GM18951 (cell line): ENCODE data around the gene FAM168B.

Experiments used
- POLR2A ChIP-seq: IDR thresholded peaks from 4 replicates; pipeline ENCODE4 v1.6.1; 2011; ENCODE audit warnings: mild to moderate bottlenecking; ENCODE audit not compliant: insufficient read length, insufficient read depth; ENCODE audit errors: extremely low read depth
- in situ Hi-C: fragments of 300-500 bp; cut with MboI; formaldehyde crosslinking; loops from one replicate; pipeline ENCODE4 v1.12.0; 2022; ENCODE audit warnings: low sequenced_read_pairs, mixed read lengths, inconsistent platforms; ENCODE audit not compliant: unreplicated experiment

Gene FAM168B

GRCh38 chr2:131055169-131056065 lies 37.8 kb downstream of the FAM168B start:
- in situ Hi-C loops, result no loop called here
- no peak for TF ChIP-seq POLR2A

GRCh38 chr2:131054488-131054887 lies 38.8 kb downstream of the FAM168B start:
- TF ChIP-seq POLR2A, result no peak
- in situ Hi-C loops, result no loop called here

DNA sequence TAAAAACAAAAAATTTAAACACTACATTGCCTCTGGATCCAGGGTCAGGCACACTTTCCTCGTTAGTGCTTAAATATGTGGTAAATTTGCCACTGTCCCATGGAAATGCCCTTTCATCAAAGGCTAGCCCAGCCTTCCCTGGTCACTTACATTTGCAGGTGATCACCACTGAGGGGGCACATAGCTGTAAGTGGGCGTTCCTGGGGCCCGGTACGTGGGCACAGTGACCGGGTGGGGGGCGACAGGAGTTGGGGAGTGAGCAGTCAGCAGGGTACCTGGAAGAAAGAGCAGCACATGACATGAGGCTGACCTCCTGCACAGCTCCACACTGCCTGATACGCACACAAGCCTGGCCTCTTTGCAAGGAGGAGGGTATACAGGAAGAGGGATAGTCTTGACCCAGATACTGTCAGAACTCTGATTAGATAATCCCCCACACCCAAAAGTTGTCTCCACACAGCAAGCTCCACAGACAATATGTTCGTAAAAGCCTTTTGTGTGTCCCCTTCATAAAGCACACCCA lies 40.5 kb downstream of the FAM168B start:
- no peak for TF ChIP-seq POLR2A
- in situ Hi-C loops, result no loop called here

DNA sequence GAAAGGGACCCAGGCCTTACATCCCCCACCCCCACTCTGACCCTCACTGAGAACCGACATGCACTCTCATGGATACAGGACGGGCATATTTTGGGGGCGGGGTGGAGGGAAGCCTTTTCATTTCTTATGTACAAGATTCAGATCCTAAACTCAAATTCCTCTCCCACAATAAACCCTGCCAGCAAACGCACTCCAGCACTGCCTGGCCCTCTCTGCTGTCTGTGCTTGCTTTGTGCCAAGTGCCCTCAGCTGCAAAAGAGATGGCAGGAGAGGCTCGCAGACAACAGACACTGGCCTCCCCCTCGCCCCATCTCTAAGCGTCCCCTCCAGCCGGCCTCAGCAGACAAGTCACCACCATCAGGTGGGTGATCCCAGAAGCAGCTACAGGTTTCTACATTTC lies 42.4 kb downstream of the FAM168B start:
- TF ChIP-seq POLR2A, result no peak
- in situ Hi-C loops, result no loop called here

DNA sequence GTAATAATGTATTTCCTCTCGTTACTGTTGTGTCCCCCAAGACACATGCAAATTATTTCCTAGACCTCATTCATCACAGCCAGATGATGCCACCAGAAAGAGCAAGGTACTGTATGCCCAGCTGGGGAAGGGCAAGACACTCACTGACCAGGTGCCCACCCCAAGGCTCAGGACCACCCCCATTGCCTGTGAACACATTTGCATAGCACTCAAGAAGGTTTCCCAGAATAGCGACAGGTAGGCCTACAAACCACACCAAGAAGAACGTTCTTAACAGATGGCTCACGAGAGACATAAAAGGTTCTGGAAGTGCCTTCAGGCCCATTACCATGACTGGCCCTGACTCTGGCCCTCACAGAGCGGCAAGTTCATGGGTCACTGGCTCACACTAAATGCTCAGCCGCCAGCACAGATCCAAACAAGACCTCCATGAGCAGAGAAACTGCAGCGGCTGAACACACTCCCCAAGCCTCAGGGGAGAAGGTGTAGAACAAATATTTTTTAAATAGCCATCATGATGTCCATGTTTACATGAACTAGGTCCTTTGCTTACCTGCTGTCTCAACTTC lies 44.0 kb downstream of the FAM168B start:
- no peak for TF ChIP-seq POLR2A
- in situ Hi-C loops, result no loop called here

- in situ Hi-C loops, result no loop called here
- TF ChIP-seq POLR2A, result no peak
These were observed 44.6 kb downstream of the FAM168B start for GRCh38 chr2:131048641-131049040.

- no peak for TF ChIP-seq POLR2A
- in situ Hi-C loops, result no loop called here
These were observed 45.2 kb downstream of the FAM168B start for GRCh38 chr2:131047920-131048560.

DNA sequence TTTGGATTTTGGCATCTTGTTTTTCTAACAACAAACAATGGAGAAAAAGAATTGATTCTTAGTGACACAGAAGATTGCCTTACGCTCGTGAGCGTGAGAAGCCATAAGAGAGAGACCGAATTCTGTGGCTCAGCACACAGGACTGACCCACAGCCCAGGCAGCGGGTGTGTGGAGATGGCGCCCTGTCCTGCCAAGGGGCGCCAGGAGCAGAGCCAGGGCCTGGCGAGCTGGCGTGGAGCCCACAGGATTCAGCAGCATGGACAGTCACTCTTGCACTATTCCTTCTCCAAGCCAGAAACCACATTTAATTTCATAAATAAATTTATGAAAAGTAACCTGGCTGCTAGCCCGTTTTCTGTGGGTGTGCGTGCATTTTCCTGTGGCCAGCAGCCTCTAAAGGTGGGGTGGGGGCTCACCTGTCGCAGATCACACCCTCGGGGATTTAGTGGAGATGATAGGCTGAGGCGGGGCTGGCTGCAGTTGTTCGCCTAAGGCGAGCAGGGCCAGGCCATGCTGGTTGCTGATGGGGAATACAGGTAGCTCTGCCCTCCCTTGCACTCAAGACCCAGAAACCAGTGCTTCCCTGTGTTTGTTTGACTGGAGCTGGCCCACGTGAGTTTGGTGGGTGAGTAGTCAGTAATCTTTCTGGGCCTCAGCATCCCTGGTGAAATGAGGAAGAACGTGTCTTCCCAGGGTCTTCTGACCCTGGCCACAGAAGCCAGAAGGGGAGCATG lies 46.2 kb downstream of the FAM168B start:
- TF ChIP-seq POLR2A, result no peak
- in situ Hi-C loops, result no loop called here

- no peak for TF ChIP-seq POLR2A
- in situ Hi-C loops, result no loop called here
These were observed 47.0 kb downstream of the FAM168B start for GRCh38 chr2:131046028-131046917.

- no peak for TF ChIP-seq POLR2A
- in situ Hi-C loops, result no loop called here
These were observed 47.8 kb downstream of the FAM168B start for GRCh38 chr2:131045286-131046027.

DNA sequence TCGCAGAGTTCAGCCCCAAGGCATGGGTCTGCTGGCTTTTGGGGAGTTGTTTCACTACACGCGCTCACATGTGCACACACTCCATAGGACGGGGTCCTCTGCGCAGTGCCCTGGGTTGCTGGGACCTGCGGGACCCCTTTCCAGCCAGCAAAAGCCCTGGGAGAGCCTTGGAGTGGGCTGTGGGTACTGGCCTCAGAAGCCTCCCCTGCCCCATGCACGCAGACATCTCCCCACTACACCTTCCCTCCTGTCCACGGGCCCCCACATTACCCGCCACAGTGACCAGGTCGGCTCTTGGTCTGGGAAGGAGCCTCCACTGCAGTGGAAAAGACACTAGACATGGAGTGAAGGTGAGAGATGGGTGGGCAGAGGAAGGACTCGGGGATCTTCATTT lies 48.5 kb downstream of the FAM168B start:
- in situ Hi-C loops, result no loop called here
- TF ChIP-seq POLR2A, result no peak

GRCh38 chr2:131044075-131044756 lies 49.0 kb downstream of the FAM168B start:
- no peak for TF ChIP-seq POLR2A
- in situ Hi-C loops, result no loop called here
